GM13976 (cell line): ENCODE measurements around the gene TGM4.
"Not testable (repeated sequence)": the region's sequence is repeated elsewhere in the genome, so short reads cannot be mapped to it uniquely, and the experiment has no call there.

Experiments
- DNase-seq: peaks from one replicate; pipeline ENCODE4 v3.0.0; 2012; ENCODE audit warnings: low spot score
- in situ Hi-C: fragments of 300-500 bp; cut with MboI; formaldehyde crosslinking; loops from one replicate; pipeline ENCODE4 v1.12.0; 2022; ENCODE audit warnings: low sequenced_read_pairs, mixed read lengths, inconsistent platforms; ENCODE audit not compliant: unreplicated experiment
- TF ChIP-seq, protein P1 (sequence below): IDR thresholded peaks from 2 replicates; pipeline ENCODE4 v1.5.1; 2012; ENCODE audit warnings: borderline replicate concordance, mild to moderate bottlenecking; ENCODE audit not compliant: insufficient read depth; ENCODE audit errors: extremely low read depth, missing control alignments, control extremely low read depth

Gene TGM4

GRCh38 chr3:44833394-44833793 is 41.0 kb upstream of the TGM4 start:
- in situ Hi-C loops = no loop called here
- TF ChIP-seq, protein P1, sequence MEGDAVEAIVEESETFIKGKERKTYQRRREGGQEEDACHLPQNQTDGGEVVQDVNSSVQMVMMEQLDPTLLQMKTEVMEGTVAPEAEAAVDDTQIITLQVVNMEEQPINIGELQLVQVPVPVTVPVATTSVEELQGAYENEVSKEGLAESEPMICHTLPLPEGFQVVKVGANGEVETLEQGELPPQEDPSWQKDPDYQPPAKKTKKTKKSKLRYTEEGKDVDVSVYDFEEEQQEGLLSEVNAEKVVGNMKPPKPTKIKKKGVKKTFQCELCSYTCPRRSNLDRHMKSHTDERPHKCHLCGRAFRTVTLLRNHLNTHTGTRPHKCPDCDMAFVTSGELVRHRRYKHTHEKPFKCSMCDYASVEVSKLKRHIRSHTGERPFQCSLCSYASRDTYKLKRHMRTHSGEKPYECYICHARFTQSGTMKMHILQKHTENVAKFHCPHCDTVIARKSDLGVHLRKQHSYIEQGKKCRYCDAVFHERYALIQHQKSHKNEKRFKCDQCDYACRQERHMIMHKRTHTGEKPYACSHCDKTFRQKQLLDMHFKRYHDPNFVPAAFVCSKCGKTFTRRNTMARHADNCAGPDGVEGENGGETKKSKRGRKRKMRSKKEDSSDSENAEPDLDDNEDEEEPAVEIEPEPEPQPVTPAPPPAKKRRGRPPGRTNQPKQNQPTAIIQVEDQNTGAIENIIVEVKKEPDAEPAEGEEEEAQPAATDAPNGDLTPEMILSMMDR = no peak
- no peak for DNase-seq

- no peak for DNase-seq
- in situ Hi-C loops = no loop called here
- TF ChIP-seq, protein P1 = no peak
These were observed 38.7 kb upstream of the TGM4 start for GRCh38 chr3:44835684-44836083.

GRCh38 chr3:44842376-44842775 is 32.0 kb upstream of the TGM4 start:
- TF ChIP-seq, protein P1 = no peak
- DNase-seq = no peak
- in situ Hi-C loops = no loop called here

DNA sequence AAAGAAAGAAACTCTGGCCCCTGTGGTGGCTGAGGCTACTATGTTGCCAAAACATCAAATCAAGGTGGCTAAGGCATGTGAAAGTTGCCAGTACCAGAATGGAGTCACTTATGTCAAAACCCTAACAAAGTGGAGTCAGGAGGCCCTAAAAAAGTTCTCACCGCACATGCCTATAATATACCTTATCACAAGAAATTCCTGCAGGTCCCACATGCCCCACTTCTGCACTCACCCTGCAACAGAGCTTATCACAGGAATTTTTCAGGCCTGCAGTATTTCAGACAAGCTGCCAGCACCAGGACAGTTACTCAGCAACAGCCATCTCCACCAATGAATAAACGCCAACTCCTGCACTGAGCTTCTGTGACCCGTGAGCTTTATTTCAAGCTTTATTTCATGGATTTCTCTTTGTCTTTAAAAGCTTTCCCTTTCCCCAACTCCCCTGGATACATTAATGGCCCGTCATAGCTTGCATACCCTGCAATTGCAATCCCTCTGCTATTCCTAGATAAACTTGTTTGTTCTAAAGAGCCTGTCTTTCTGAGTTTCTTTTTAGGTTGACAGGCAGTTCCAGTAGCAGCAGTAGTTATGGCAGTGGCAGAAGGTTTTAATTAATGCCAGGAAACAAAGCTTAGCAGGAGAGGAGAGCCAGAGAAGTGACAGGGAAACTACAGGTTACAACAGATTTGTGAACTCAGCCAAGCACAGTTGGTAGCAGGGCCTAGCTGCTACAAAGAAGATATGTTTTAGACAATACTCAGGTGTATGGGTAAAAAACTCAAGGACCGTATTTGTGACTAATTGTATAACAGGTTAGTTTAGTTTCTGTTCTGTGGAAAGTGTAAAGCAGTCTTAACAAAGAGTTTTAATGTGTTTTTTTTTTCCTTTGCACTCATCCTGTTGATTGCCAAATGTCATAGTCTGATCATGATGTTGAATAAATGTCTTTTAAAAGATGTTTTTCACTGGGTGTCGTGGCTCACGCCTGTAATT is 28.6 kb upstream of the TGM4 start:
- TF ChIP-seq, protein P1 = no peak
- in situ Hi-C loops = no loop called here
- no peak for DNase-seq

DNA sequence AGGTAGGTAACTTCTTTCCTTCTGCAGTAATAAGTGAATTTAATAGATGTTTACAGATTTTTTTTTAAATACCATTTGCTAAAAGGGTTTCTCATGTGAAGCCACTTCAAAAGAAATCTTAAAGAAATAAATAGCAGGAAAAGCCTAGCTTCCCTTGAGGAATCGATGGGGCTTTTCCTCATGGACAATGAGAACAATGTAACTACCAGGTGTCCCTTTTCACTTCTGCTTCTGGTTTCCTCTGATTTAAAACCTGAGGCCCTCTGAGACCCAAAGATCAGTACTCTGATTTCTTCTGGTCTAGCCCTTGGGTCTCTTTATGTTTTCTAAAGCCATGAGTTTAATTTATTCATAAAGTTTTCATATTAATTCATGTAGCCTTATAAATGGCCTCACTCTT is 25.8 kb upstream of the TGM4 start:
- no peak for DNase-seq
- TF ChIP-seq, protein P1 = no peak
- in situ Hi-C loops = no loop called here

GRCh38 chr3:44856663-44857062 is 17.7 kb upstream of the TGM4 start:
- in situ Hi-C loops = not testable (repeated sequence)

GRCh38 chr3:44860117-44860516 is 14.3 kb upstream of the TGM4 start:
- in situ Hi-C loops = no loop called here
- TF ChIP-seq, protein P1 = no peak

More at GRCh38 chr3:44856663-44857062, 17.7 kb upstream of the TGM4 start:
- not testable (repeated sequence) for DNase-seq

More at GRCh38 chr3:44860117-44860516, 14.3 kb upstream of the TGM4 start:
- no peak for DNase-seq
